GM06990 (cell line): ENCODE measurements around the gene CWH43.
"Not testable (repeated sequence)": the region's sequence is repeated elsewhere in the genome, so short reads cannot be mapped to it uniquely, and the experiment has no call there.

Experiments used
- DNase-seq: peaks from one replicate; pipeline ENCODE4 v3.0.0-alpha.2; 2011; ENCODE audit not compliant: insufficient read length; ENCODE audit errors: extremely low read depth
- H3K27me3 ChIP-seq: replicated peaks from 2 replicates; pipeline ENCODE4 v1.6.0; 2011; ENCODE audit warnings: low read length; ENCODE audit not compliant: control insufficient read depth, insufficient read depth
- H3K36me3 ChIP-seq: 2 replicates; pipeline ENCODE4 v1.5.1; 2011; ENCODE audit warnings: low read length; ENCODE audit not compliant: control insufficient read depth, insufficient read depth
- H3K4me3 ChIP-seq: replicated peaks from 2 replicates; pipeline ENCODE4 v1.5.1; 2011; ENCODE audit warnings: low read depth, mild to moderate bottlenecking, control low read depth, low read length

Gene CWH43

GRCh38 chr4:49097071-49097470 lies 111.0 kb downstream of the CWH43 start:
- not testable (repeated sequence) for H3K36me3 ChIP-seq, H3K4me3 ChIP-seq, H3K27me3 ChIP-seq, DNase-seq

DNA sequence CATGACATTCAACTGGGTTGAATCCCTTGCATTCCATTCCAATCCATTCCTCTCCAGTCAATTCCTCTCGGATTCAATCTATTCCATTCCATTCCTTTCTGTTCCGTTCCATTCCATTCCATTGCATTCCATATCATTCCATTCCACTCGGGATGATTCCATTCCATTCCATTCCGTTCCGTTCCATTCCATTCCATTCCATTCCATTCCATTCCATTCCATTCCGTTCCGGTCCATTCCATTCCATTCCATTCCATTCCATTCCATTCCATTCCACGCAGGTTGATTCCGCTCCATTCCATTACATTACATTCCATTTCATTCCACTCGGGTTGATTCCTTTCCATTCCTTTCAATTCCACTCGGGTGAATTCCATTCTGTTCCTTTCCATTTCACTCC lies 111.4 kb downstream of the CWH43 start:
- not testable (repeated sequence) for H3K36me3 ChIP-seq, H3K4me3 ChIP-seq, H3K27me3 ChIP-seq, DNase-seq

DNA sequence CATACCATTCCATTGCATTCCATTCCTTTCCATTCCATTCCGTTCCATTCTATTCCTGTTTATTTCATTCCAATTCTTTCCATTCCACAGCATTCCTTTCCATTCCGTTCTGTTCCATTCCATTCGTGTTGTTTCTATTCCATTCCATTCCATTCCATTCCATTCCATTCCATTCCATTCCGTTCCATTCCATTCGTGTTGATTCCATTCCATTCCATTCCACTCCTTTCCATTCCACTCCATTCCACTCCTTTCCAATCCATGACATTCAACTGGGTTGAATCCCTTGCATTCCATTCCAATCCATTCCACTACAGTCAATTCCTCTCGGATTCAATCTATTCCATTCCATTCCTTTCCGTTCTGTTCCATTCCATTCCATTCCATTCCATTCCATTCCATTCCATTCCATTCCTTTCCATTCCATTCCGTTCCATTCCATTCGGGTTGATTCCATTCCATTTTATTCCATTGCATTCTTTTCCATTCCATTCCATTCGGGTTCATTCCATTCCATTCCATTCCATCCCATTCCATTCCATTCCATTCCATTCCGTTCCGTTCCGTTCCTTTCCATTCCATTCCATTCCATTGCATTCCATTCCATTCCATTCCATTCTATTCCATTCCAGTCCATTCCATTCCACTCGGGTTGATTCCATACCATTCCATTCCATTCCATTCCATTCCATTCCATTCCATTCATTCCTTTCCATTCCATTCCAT lies 112.1 kb downstream of the CWH43 start:
- H3K36me3 ChIP-seq, H3K27me3 ChIP-seq, H3K4me3 ChIP-seq, DNase-seq: not testable (repeated sequence)

DNA sequence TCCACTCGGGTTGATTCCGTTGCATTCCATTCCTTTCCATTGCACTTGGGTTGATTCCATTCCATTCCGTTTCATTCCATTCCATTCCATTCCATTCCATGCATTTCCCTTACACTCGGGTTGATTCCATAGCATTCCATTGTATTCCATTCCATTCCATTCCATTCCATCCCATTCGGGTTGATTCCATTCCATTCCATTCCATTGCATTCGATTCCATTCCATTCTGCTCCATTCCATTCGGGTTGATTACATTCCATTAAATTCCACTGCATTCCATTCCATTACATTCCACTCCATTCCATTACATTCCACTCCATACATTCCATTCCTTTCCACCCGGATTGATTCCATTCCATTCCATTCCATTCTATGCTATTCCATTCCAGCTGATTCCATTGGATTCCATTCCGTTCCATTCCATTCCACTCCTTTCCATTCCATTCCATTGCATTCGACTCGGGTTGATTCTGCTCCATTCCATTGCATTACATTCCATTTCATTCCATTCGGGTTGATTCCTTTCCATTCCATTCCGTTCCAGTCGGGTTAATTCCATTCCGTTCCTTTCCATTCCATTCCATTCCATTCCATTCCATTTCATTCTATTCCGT lies 113.9 kb downstream of the CWH43 start:
- not testable (repeated sequence) for DNase-seq

DNA sequence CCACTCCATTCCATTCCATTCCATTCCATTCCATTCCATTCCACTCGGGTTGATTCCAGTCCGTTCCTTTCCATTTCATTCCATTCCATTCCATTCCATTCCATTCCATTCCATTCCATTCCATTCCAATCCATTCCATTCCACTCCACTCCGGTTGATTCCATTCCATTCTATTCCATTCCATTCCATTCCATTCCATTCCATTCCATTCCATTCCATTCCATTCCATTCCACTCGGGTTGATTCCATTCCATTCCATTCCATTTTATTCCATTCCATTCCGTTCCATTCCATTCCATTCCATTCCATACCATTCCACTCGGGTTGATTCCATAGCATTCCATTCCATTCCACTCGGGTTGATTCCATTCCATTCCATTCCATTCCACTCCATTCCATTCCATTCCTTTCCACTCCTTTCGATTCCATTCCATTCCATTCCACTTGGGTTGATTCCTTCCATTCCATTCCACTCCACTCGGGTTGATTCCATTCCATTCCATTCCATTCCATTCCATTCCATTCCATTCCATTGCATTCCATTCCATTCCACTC lies 116.3 kb downstream of the CWH43 start:
- not testable (repeated sequence) for H3K4me3 ChIP-seq, H3K27me3 ChIP-seq, DNase-seq, H3K36me3 ChIP-seq

More for the DNA sequence above, 113.9 kb downstream of the CWH43 start:
- H3K36me3 ChIP-seq, H3K4me3 ChIP-seq, H3K27me3 ChIP-seq: not testable (repeated sequence)

- not testable (repeated sequence) for DNase-seq, H3K36me3 ChIP-seq, H3K4me3 ChIP-seq, H3K27me3 ChIP-seq
These were observed 117.5 kb downstream of the CWH43 start for GRCh38 chr4:49103436-49104136.

DNA sequence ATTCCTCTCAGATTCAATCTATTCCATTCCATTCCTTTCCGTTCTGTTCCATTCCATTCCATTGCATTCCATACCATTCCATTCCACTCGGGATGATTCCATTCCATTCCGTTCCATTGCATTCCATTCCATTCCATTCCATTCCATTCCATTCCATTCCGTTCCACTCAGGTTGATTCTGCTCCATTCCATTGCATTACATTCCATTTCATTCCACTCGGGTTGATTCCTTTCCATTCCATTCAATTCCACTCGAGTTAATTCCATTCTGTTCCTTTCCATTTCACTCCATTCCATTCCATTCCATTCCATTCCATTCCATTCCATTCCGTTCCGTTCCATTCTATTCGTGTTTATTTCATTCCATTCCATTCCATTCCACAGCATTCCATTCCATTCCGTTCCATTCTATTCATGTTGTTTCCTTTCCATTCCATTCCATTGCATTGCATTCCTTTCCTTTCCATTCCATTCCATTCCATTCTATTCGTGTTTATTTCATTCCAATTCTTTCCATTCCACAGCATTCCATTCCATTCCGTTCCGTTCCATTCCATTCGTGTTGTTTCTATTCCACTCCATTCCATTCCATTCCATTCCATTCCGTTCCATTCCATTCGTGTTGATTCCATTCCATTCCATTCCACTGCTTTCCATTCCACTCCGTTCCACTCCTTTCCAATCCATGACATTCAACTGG lies 118.3 kb downstream of the CWH43 start:
- not testable (repeated sequence) for H3K36me3 ChIP-seq, H3K4me3 ChIP-seq, DNase-seq, H3K27me3 ChIP-seq

- not testable (repeated sequence) for DNase-seq, H3K4me3 ChIP-seq, H3K36me3 ChIP-seq, H3K27me3 ChIP-seq
These were observed 119.3 kb downstream of the CWH43 start for GRCh38 chr4:49105248-49105904.

DNA sequence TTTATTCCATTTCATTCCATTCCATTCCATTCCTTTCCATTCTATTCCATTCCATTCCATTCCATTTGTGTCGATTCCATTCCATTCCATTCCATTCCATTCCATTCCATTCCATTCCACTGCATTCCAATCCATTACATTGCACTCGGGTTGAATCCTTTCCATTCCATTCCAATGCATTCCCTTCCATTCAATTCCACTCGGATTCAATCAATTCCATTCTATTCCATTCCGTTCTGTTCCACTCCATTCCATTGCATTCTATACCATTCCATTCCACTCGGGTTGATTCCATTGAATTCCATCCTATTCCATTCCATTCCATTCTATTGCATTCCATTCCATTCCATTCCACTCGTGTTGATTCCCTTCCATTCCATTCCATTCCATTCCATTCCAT lies 121.2 kb downstream of the CWH43 start:
- not testable (repeated sequence) for DNase-seq

DNA sequence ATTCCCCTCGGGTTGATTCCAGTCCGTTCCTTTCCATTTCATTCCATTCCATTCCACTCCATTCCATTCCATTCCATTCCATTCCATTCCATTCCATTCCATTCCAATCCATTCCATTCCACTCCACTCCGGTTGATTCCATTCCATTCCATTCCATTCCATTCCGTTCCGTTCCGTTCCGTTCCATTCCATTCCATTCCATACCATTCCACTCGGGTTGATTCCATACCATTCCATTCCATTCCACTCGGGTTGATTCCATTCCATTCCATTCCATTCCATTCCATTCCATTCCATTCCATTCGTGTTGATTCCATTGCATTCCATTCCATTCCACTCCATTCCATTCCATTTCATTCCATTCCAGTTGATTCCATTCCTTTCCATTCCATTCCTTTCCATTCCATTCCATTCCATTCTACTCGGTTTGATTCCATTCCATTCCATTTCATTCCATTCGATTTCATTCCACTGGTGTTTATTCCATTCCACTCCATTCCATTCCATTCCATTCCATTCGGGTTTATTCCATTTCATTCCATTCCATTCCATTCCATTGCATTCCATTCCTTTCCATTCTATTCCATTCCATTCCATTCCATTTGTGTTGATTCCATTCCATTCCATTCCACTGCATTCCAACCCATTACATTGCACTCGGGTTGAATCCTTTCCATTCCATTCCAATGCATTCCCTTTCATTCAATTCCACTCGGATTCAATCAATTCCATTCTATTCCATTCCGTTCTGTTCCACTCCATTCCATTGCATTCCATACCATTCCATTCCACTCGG lies 122.3 kb downstream of the CWH43 start:
- not testable (repeated sequence) for H3K4me3 ChIP-seq, H3K36me3 ChIP-seq, H3K27me3 ChIP-seq, DNase-seq

More for the DNA sequence above, 121.2 kb downstream of the CWH43 start:
- H3K4me3 ChIP-seq, H3K27me3 ChIP-seq, H3K36me3 ChIP-seq: not testable (repeated sequence)

GRCh38 chr4:49109567-49110166 lies 123.6 kb downstream of the CWH43 start:
- DNase-seq: not testable (repeated sequence)

GRCh38 chr4:49110579-49110978 lies 124.5 kb downstream of the CWH43 start:
- H3K36me3 ChIP-seq, H3K4me3 ChIP-seq, DNase-seq, H3K27me3 ChIP-seq: not testable (repeated sequence)

More at GRCh38 chr4:49109567-49110166, 123.6 kb downstream of the CWH43 start:
- H3K4me3 ChIP-seq, H3K36me3 ChIP-seq, H3K27me3 ChIP-seq: not testable (repeated sequence)
